Loucy (cell line): Measurements from ENCODE around the gene ARHGEF10L.

Experiments used
- H2AFZ ChIP-seq: fragments of 200-600 bp; sonication (generic); 2 replicates; pipeline ENCODE4 v1.6.0; 2016; ENCODE audit warnings: antibody characterized with exemption, mild to moderate bottlenecking, low read length, moderate library complexity
- H3F3A ChIP-seq: fragments of 200-600 bp; 2 replicates; pipeline ENCODE4 v1.6.0; 2016; ENCODE audit warnings: antibody characterized with exemption, low read depth, mild to moderate bottlenecking
- H3K27me3 ChIP-seq: fragments of 200-600 bp; sonication (generic); 2 replicates; pipeline ENCODE4 v1.6.1; 2014; ENCODE audit warnings: low read length, mild to moderate bottlenecking; ENCODE audit not compliant: insufficient read depth, poor library complexity, severe bottlenecking
- H3K36me3 ChIP-seq: fragments of 200-600 bp; sonication (generic); 2 replicates; pipeline ENCODE4 v1.6.1; 2016; ENCODE audit warnings: low read length; ENCODE audit not compliant: insufficient read depth
- H3K4me1 ChIP-seq: fragments of 200-600 bp; sonication (generic); 2 replicates; pipeline ENCODE4 v1.5.1; 2014; ENCODE audit warnings: low read length, mild to moderate bottlenecking; ENCODE audit not compliant: insufficient read depth, poor library complexity, severe bottlenecking
- H3K4me2 ChIP-seq: fragments of 200-600 bp; sonication (generic); 2 replicates; pipeline ENCODE4 v1.6.0; 2014; ENCODE audit warnings: antibody characterized with exemption, low read length, low read depth, mild to moderate bottlenecking; ENCODE audit not compliant: poor library complexity, severe bottlenecking
- H3K4me3 ChIP-seq: fragments of 200-600 bp; sonication (generic); 2 replicates; pipeline ENCODE4 v1.5.1; 2014; ENCODE audit warnings: low read length, mild to moderate bottlenecking, mixed read lengths; ENCODE audit not compliant: poor library complexity, severe bottlenecking
- H3K79me2 ChIP-seq: fragments of 200-600 bp; sonication (generic); 2 replicates; pipeline ENCODE4 v1.6.1; 2014; ENCODE audit warnings: low read length; ENCODE audit not compliant: insufficient read depth
- H3K9ac ChIP-seq: fragments of 200-600 bp; sonication (generic); 2 replicates; pipeline ENCODE4 v1.6.0; 2014; ENCODE audit warnings: mild to moderate bottlenecking, low read depth, low read length, moderate library complexity; ENCODE audit not compliant: poor library complexity, severe bottlenecking
- H3K9me2 ChIP-seq: fragments of 200-600 bp; sonication (generic); replicated peaks from 2 replicates; pipeline ENCODE4 v1.6.1; 2016; ENCODE audit warnings: low read depth, low read length, mixed read lengths
- H3K9me3 ChIP-seq: fragments of 200-600 bp; sonication (generic); 2 replicates; pipeline ENCODE4 v1.6.1; 2014; ENCODE audit warnings: mild to moderate bottlenecking, antibody characterized with exemption, low read length, low read depth; ENCODE audit not compliant: insufficient read depth
- H4K20me1 ChIP-seq: fragments of 200-600 bp; sonication (generic); 2 replicates; pipeline ENCODE4 v1.6.0; 2014; ENCODE audit warnings: antibody characterized with exemption, low read length, mild to moderate bottlenecking; ENCODE audit not compliant: insufficient read depth, poor library complexity, severe bottlenecking
- EZH2phosphoT487 ChIP-seq: fragments of 200-600 bp; IDR thresholded peaks from 2 replicates; pipeline ENCODE4 v1.6.1; 2018; ENCODE audit warnings: antibody characterized with exemption, mild to moderate bottlenecking, moderate library complexity, borderline replicate concordance
- TF ChIP-seq, protein P1 (sequence below): fragments of 200-600 bp; sonication (generic); conservative IDR thresholded peaks from 2 replicates; pipeline ENCODE4 v1.5.1; 2014; ENCODE audit warnings: mild to moderate bottlenecking, antibody characterized with exemption, low read length

Gene ARHGEF10L

DNA sequence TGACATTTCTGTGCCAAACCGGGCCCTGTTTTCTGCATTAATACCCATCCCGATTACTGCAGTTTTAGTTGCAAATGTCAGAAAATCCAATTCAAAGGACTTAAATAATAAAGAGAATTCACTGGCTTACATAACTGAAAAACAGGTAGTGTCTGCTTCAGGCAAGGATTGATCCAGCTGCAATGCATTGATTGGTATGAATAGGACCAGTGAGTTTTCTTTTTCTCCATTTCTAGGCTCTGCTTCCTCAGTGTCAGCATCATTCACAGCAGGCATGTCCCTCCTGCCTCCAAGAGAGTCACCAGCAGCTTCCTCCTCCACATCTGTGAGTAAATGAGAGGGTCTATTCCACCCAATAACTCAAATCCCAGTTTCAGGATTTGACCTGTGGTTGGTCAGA, 181.9 kb downstream of the ARHGEF10L start:
- no peaks in the 10 kb centered on the region for H3K9me3 ChIP-seq
- H3K36me3 ChIP-seq, result no peaks in the 10 kb centered on the region
- H2AFZ ChIP-seq, result no peak overlapping the region
- TF ChIP-seq, protein P1, sequence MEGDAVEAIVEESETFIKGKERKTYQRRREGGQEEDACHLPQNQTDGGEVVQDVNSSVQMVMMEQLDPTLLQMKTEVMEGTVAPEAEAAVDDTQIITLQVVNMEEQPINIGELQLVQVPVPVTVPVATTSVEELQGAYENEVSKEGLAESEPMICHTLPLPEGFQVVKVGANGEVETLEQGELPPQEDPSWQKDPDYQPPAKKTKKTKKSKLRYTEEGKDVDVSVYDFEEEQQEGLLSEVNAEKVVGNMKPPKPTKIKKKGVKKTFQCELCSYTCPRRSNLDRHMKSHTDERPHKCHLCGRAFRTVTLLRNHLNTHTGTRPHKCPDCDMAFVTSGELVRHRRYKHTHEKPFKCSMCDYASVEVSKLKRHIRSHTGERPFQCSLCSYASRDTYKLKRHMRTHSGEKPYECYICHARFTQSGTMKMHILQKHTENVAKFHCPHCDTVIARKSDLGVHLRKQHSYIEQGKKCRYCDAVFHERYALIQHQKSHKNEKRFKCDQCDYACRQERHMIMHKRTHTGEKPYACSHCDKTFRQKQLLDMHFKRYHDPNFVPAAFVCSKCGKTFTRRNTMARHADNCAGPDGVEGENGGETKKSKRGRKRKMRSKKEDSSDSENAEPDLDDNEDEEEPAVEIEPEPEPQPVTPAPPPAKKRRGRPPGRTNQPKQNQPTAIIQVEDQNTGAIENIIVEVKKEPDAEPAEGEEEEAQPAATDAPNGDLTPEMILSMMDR, result no peak
- no peak for TF ChIP-seq EZH2phosphoT487
- H3K4me1 ChIP-seq, result no peaks in the 10 kb centered on the region
- H3K4me3 ChIP-seq, result no peak overlapping the region
- H3K27me3 ChIP-seq, result no peaks in the 10 kb centered on the region
- H3K9ac ChIP-seq, result no peak overlapping the region
- H3F3A ChIP-seq, result no peaks in the 10 kb centered on the region
- no peaks in the 10 kb centered on the region for H4K20me1 ChIP-seq
- no peaks in the 10 kb centered on the region for H3K9me2 ChIP-seq
- no peaks in the 10 kb centered on the region for H3K79me2 ChIP-seq
- H3K4me2 ChIP-seq, result no peak overlapping the region

DNA sequence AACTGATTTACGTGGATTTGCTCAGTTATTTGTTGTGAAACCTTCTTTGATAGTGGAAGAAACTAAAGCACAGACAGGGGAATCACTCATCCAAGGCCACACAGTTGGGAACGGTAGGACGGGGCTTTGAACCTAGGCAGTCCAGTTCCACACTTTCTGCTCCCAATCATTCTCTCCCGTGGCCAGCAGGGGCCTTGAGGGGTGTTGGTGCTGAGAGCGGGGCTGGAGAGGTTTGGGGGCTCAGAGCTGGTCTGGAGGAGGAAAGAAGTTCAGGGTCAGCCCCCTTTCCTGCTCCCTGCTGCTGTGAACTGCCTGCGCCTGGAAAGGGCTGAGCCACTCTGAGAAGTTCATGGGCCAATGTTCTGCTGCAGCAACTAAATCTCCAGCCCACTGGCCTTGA, 184.2 kb downstream of the ARHGEF10L start:
- no peak overlapping the region for H3K4me3 ChIP-seq
- TF ChIP-seq EZH2phosphoT487, result no peak
- TF ChIP-seq, protein P1, result no peak
- no peaks in the 10 kb centered on the region for H3F3A ChIP-seq
- H3K9ac ChIP-seq, result no peak overlapping the region
- H3K9me2 ChIP-seq, result no peaks in the 10 kb centered on the region
- no peaks in the 10 kb centered on the region for H4K20me1 ChIP-seq
- no peak overlapping the region for H3K4me2 ChIP-seq
- H3K36me3 ChIP-seq, result no peaks in the 10 kb centered on the region
- H2AFZ ChIP-seq, result no peak overlapping the region
- H3K27me3 ChIP-seq, result no peaks in the 10 kb centered on the region
- H3K9me3 ChIP-seq, result no peaks in the 10 kb centered on the region
- no peaks in the 10 kb centered on the region for H3K4me1 ChIP-seq
- H3K79me2 ChIP-seq, result no peaks in the 10 kb centered on the region

DNA sequence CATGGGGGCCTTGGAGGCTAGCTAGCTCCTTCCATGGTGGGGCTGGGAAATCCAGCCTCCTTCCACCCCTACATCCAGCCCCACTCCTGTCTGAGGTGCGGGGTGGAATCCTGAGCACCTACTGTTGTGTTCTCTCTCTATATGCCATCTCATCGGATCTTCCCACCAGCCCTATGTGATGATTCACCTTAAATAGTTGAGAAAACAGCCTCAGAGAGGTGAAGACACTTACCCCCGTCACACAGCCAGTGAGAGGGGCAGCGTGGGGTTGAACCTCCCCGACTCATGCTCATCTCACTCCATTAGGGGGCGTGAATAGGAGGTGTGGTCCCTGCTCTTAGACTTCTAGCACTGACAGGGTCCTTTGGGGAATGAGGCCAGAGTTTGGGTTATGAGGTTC, 184.7 kb downstream of the ARHGEF10L start:
- Histone ChIP-seq H3K9me3 (no peaks in the 10 kb centered on the region), H3K36me3 (no peaks in the 10 kb centered on the region), H3K4me2 (no peak overlapping the region), H3K79me2 (no peaks in the 10 kb centered on the region), H3F3A (no peaks in the 10 kb centered on the region), H2AFZ (no peak overlapping the region), H3K9me2 (no peaks in the 10 kb centered on the region), H3K9ac (no peak overlapping the region), H3K27me3 (no peaks in the 10 kb centered on the region), H3K4me3 (no peak overlapping the region), H4K20me1 (no peaks in the 10 kb centered on the region), H3K4me1 (no peaks in the 10 kb centered on the region)
- TF ChIP-seq, protein P1, result no peak
- no peak for TF ChIP-seq EZH2phosphoT487
